Mesendoderm (in vitro differentiated cells): ENCODE measurements around the gene TGFA.

Experiments
- DNase-seq: peaks from one replicate; pipeline ENCODE4 v3.0.0; 2013
- H2AK5ac ChIP-seq: 2 replicates; pipeline ENCODE4 v1.6.1; 2013; ENCODE audit warnings: low read length, inconsistent platforms
- H2BK120ac ChIP-seq: 2 replicates; pipeline ENCODE4 v1.6.1; 2013; ENCODE audit warnings: low read depth, mild to moderate bottlenecking, low read length, moderate library complexity, mixed read lengths
- H2BK15ac ChIP-seq: replicated peaks from 2 replicates; pipeline ENCODE4 v1.6.1; 2013; ENCODE audit warnings: low read depth, mild to moderate bottlenecking, moderate library complexity
- H2BK5ac ChIP-seq: 2 replicates; pipeline ENCODE4 v1.6.1; 2013; ENCODE audit warnings: low read length, inconsistent platforms
- H3K18ac ChIP-seq: 2 replicates; pipeline ENCODE4 v1.6.1; 2013; ENCODE audit warnings: mild to moderate bottlenecking, low read length, mixed read lengths
- H3K23ac ChIP-seq: one replicate; pipeline ENCODE4 v1.6.1; 2013; ENCODE audit warnings: low read length
- H3K27ac ChIP-seq: 2 replicates; pipeline ENCODE4 v1.5.1; 2013; ENCODE audit warnings: low read depth, mild to moderate bottlenecking, inconsistent platforms, low read length, moderate library complexity
- H3K27me3 ChIP-seq: 2 replicates; pipeline ENCODE4 v1.6.1; 2013; ENCODE audit warnings: low read length, control low read depth, mild to moderate bottlenecking, inconsistent platforms; ENCODE audit not compliant: insufficient read depth, poor library complexity
- H3K36me3 ChIP-seq: 2 replicates; pipeline ENCODE4 v1.6.1; 2013; ENCODE audit warnings: low read length, inconsistent platforms; ENCODE audit not compliant: control insufficient read depth, insufficient read depth
- H3K4ac ChIP-seq: one replicate; pipeline ENCODE4 v1.6.1; 2013; ENCODE audit warnings: low read depth, mild to moderate bottlenecking, low read length, moderate library complexity
- H3K4me1 ChIP-seq: 2 replicates; pipeline ENCODE4 v1.6.1; 2013; ENCODE audit warnings: low read depth, low read length, inconsistent platforms; ENCODE audit not compliant: control insufficient read depth
- H3K4me2 ChIP-seq: 2 replicates; pipeline ENCODE4 v1.6.1; 2013; ENCODE audit warnings: low read length
- H3K4me3 ChIP-seq: 2 replicates; pipeline ENCODE4 v1.5.1; 2013; ENCODE audit warnings: mild to moderate bottlenecking, low read length
- H3K56ac ChIP-seq: one replicate; pipeline ENCODE4 v1.6.1; 2013; ENCODE audit warnings: low read length
- H3K79me1 ChIP-seq: 2 replicates; pipeline ENCODE4 v1.6.1; 2013; ENCODE audit warnings: low read length, inconsistent platforms
- H3K79me2 ChIP-seq: 2 replicates; pipeline ENCODE4 v1.6.1; 2013; ENCODE audit warnings: mild to moderate bottlenecking, low read length; ENCODE audit not compliant: control insufficient read depth, insufficient read depth
- H3K9ac ChIP-seq: 2 replicates; pipeline ENCODE4 v1.6.1; 2013; ENCODE audit warnings: low read length, inconsistent platforms
- H4K5ac ChIP-seq: one replicate; pipeline ENCODE4 v1.6.1; 2013; ENCODE audit warnings: low read length
- H4K8ac ChIP-seq: one replicate; pipeline ENCODE4 v1.6.1; 2013; ENCODE audit warnings: low read depth, mild to moderate bottlenecking, control low read depth, low read length, moderate library complexity
- WGBS: extraction: QIAGEN DNeasy Blood & Tissue Kit; methylation state at CpG from one replicate; pipeline ENCODE4 v1.1.7; 2013; ENCODE audit warnings: low lambda C conversion rate, missing lambda C conversion rate; ENCODE audit not compliant: insufficient coverage; ENCODE audit errors: extremely low coverage; 5-methylcytosine and 5-hydroxymethylcytosine counted together

Gene TGFA

GRCh38 chr2:70433315-70433714 is 120.3 kb downstream of the TGFA start:
- H3K4me2 ChIP-seq: no peak overlapping the region
- H3K36me3 ChIP-seq: no peaks in the 10 kb centered on the region
- no peak overlapping the region for H2BK15ac ChIP-seq
- H3K4me1 ChIP-seq: no peaks in the 10 kb centered on the region
- H3K27ac ChIP-seq: no peak overlapping the region
- no peak overlapping the region for H3K9ac ChIP-seq
- H3K23ac ChIP-seq: no peak overlapping the region
- H2BK5ac ChIP-seq: no peak overlapping the region
- H3K79me2 ChIP-seq: no peaks in the 10 kb centered on the region
- DNase-seq: no peak
- WGBS: no CpG with 5 or more reads among the region's 1 CpG
- H3K4me3 ChIP-seq: no peak overlapping the region
- no peak overlapping the region for H4K8ac ChIP-seq
- no peaks in the 10 kb centered on the region for H3K79me1 ChIP-seq
- H3K56ac ChIP-seq: no peak overlapping the region
- no peak overlapping the region for H2BK120ac ChIP-seq
- H3K4ac ChIP-seq: no peak overlapping the region
- H3K27me3 ChIP-seq: no peaks in the 10 kb centered on the region
- no peak overlapping the region for H3K18ac ChIP-seq
- H2AK5ac ChIP-seq: no peak overlapping the region
- H4K5ac ChIP-seq: no peak overlapping the region

DNA sequence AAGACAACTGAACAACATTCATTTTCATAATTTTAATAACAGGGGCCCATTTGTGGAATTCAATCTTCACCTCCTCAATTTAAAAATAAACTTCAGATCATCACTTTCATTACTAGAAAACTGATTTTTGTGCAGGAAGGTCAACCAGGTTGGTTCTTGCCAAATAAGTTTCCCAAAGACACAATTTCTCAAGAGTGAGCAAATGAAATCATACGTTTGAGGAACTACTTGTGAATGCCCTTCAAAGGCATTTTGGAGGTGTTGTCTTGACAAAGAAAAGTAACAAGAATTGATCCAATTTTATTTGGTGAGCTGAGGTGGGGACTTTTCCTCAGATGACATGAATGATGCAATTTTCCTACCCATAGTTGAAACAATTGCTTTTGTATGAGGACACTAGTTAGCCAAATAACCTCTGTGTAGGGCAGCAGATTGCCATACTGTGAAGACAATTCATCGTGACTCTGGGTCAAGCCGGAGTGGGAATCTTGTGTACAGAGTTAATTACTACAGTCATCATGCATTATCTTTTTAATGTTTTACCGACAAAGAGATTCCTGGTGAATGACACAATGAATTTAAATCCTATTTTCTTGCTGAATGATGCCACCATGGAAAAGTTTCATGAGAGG is 121.8 kb downstream of the TGFA start:
- Histone ChIP-seq H4K5ac (no peak overlapping the region), H3K4me2 (no peak overlapping the region), H3K27ac (no peak overlapping the region), H4K8ac (no peak overlapping the region), H3K79me1 (no peaks in the 10 kb centered on the region), H3K79me2 (no peaks in the 10 kb centered on the region), H3K27me3 (no peaks in the 10 kb centered on the region), H3K36me3 (no peaks in the 10 kb centered on the region), H3K4me3 (no peak overlapping the region), H2BK5ac (no peak overlapping the region), H2BK120ac (no peak overlapping the region), H3K18ac (no peak overlapping the region), H3K4ac (no peak overlapping the region), H3K4me1 (no peaks in the 10 kb centered on the region), H2AK5ac (no peak overlapping the region), H3K23ac (no peak overlapping the region), H2BK15ac (no peak overlapping the region), H3K9ac (no peak overlapping the region), H3K56ac (no peak overlapping the region)
- DNase-seq: peak; percentile 14
- no CpG with 5 or more reads among the region's 4 CpGs for WGBS

- Histone ChIP-seq H3K79me1 (no peaks in the 10 kb centered on the region), H2BK120ac (no peak overlapping the region), H4K5ac (no peak overlapping the region), H4K8ac (no peak overlapping the region), H3K4me1 (no peaks in the 10 kb centered on the region), H3K4me3 (no peak overlapping the region), H2AK5ac (no peak overlapping the region), H3K27ac (no peak overlapping the region), H3K56ac (no peak overlapping the region), H3K27me3 (no peaks in the 10 kb centered on the region), H3K4me2 (no peak overlapping the region), H3K79me2 (no peaks in the 10 kb centered on the region), H2BK15ac (no peak overlapping the region), H3K9ac (no peak overlapping the region), H2BK5ac (no peak overlapping the region), H3K23ac (no peak overlapping the region), H3K4ac (no peak overlapping the region), H3K36me3 (no peaks in the 10 kb centered on the region), H3K18ac (no peak overlapping the region)
- no peak for DNase-seq
- no CpG with 5 or more reads among the region's 2 CpGs for WGBS
Measured at GRCh38 chr2:70426341-70426740, 127.3 kb downstream of the TGFA start.

GRCh38 chr2:70425682-70426301 is 127.8 kb downstream of the TGFA start:
- H3K23ac ChIP-seq: no peak overlapping the region
- no peak overlapping the region for H2BK120ac ChIP-seq
- no peak overlapping the region for H3K4me2 ChIP-seq
- no peak overlapping the region for H3K9ac ChIP-seq
- no peak overlapping the region for H4K5ac ChIP-seq
- H3K79me1 ChIP-seq: no peaks in the 10 kb centered on the region
- peak overlapping the region; percentile 15 for H3K56ac ChIP-seq
- H3K4ac ChIP-seq: no peak overlapping the region
- no peaks in the 10 kb centered on the region for H3K36me3 ChIP-seq
- no peak overlapping the region for H3K18ac ChIP-seq
- no peak overlapping the region for H2AK5ac ChIP-seq
- no peaks in the 10 kb centered on the region for H3K4me1 ChIP-seq
- no peak overlapping the region for H2BK5ac ChIP-seq
- no peak overlapping the region for H3K27ac ChIP-seq
- no peaks in the 10 kb centered on the region for H3K27me3 ChIP-seq
- H3K4me3 ChIP-seq: no peak overlapping the region
- no peak overlapping the region for H4K8ac ChIP-seq
- WGBS: no CpG with 5 or more reads among the region's 7 CpGs
- no peaks in the 10 kb centered on the region for H3K79me2 ChIP-seq
- H2BK15ac ChIP-seq: no peak overlapping the region
- no peak for DNase-seq

DNA sequence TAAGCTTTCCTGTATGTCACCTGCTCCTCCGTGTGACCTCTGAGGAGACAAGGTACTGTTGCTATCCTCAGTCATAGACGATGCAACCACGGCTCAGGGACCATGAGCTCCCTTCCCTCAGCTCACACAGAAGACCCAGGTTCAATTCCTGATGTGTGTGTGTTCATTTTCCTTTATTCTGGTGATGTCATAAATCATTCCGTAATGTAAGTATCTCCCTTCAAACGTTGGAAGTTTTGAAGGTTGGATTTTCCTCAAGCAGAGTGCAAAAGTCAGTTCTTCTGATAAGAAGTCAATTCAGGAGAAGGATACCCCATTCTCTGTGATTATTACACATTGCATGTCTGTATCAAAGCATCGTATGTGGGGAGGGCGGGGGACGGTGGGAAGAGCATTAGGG is 132.9 kb downstream of the TGFA start:
- no peak overlapping the region for H2BK120ac ChIP-seq
- no peak overlapping the region for H3K4me3 ChIP-seq
- H3K79me2 ChIP-seq: no peaks in the 10 kb centered on the region
- WGBS: no CpG with 5 or more reads among the region's 8 CpGs
- no peak overlapping the region for H2AK5ac ChIP-seq
- no peak overlapping the region for H2BK5ac ChIP-seq
- H3K27ac ChIP-seq: no peak overlapping the region
- H3K23ac ChIP-seq: no peak overlapping the region
- no peak for DNase-seq
- no peak overlapping the region for H3K56ac ChIP-seq
- H3K4ac ChIP-seq: no peak overlapping the region
- no peak overlapping the region for H3K18ac ChIP-seq
- no peaks in the 10 kb centered on the region for H3K27me3 ChIP-seq
- no peak overlapping the region for H3K4me2 ChIP-seq
- H4K5ac ChIP-seq: no peak overlapping the region
- no peak overlapping the region for H3K9ac ChIP-seq
- no peaks in the 10 kb centered on the region for H3K79me1 ChIP-seq
- no peak overlapping the region for H4K8ac ChIP-seq
- H3K4me1 ChIP-seq: peaks cover 3% of the 10 kb centered on the region
- no peaks in the 10 kb centered on the region for H3K36me3 ChIP-seq
- no peak overlapping the region for H2BK15ac ChIP-seq

DNA sequence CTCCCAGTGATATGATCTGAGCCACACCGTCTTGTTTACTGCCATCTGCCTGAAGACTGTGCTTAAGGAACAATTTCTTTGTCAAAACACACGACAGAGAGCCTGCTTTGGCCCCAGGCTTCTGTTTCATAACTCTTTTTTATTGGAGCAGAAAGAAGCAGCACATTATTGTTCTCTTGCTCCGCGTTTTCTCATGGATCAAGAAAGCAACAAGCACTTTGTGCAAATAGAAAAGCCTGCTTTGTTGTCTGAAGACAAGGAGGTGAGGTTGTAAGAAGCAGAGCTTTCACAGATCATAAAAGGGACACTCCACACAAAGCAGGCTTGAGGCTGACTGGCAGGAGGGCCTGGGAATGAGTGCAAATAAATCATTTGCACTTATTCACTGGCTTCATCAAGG is 133.5 kb downstream of the TGFA start:
- Histone ChIP-seq H3K9ac (no peak overlapping the region), H2BK5ac (no peak overlapping the region), H3K56ac (no peak overlapping the region), H3K4ac (no peak overlapping the region), H3K18ac (no peak overlapping the region), H2AK5ac (no peak overlapping the region), H3K4me1 (peaks cover 3% of the 10 kb centered on the region), H3K27me3 (no peaks in the 10 kb centered on the region), H3K4me2 (no peak overlapping the region), H3K79me1 (no peaks in the 10 kb centered on the region), H3K27ac (no peak overlapping the region), H2BK120ac (no peak overlapping the region), H3K79me2 (no peaks in the 10 kb centered on the region), H3K4me3 (no peak overlapping the region), H2BK15ac (no peak overlapping the region), H4K5ac (no peak overlapping the region), H3K36me3 (no peaks in the 10 kb centered on the region), H4K8ac (no peak overlapping the region), H3K23ac (no peak overlapping the region)
- no peak for DNase-seq
- WGBS: no CpG with 5 or more reads among the region's 4 CpGs
